H1 (cell line): ENCODE measurements around the gene REPS1. TPM values are rescaled to one million over a fixed set of nuclear protein-coding genes. Genes with fewer than 3 reads are reported as not detected.

ENCODE experiments used
- BACH1 ChIP-seq: IDR thresholded peaks from 2 replicates; pipeline ENCODE4 v1.6.1; 2012; ENCODE audit warnings: low read length, improper control_type of control experiment
- BCL11A ChIP-seq, 2 experiments: IDR thresholded peaks; one replicate each; pipeline ENCODE4 v1.6.1; 2011; ENCODE audit warnings: low read depth in 2 of 2, low read length in 2 of 2, mild to moderate bottlenecking in 2 of 2
- HDAC2 ChIP-seq, 2 experiments: fragments of 300-600 bp in 1 of 2; sonication (generic) in 1 of 2; IDR thresholded peaks; 2 replicates each; pipeline ENCODE4 v1.6.1; 2011 to 2012; ENCODE audit warnings: low read depth in 2 of 2, low read length in 2 of 2, mild to moderate bottlenecking in 2 of 2, moderate library complexity in 2 of 2, borderline replicate concordance in 1 of 2, inconsistent platforms in 1 of 2
- SAP30 ChIP-seq: fragments of 300-600 bp; sonication (generic); IDR thresholded peaks from 2 replicates; pipeline ENCODE4 v1.7.1; 2012; ENCODE audit warnings: low read length, moderate library complexity, mild to moderate bottlenecking, inconsistent platforms; ENCODE audit not compliant: insufficient read depth, insufficient replicate concordance
- SUZ12 ChIP-seq: fragments of 200-600 bp; sonication (generic); IDR thresholded peaks from 2 replicates; pipeline ENCODE4 v1.6.1; 2012; ENCODE audit warnings: mild to moderate bottlenecking, inconsistent platforms, low read length, moderate library complexity, mixed read lengths
- ZNF274 ChIP-seq: IDR thresholded peaks from 2 replicates; pipeline ENCODE4 v1.7.0; 2012; ENCODE audit warnings: low read length, borderline replicate concordance; ENCODE audit errors: extremely low read depth
- polyA plus RNA-seq, 7 experiments: library from polyadenylated mRNA; depleted of rRNA in 3 of 7; stranded (reverse) in 5 of 7; unstranded in 2 of 7; fragments of >200 nt in 5 of 7; fragments of 200-250 nt in 2 of 7; gene quantifications; 1 replicate in 5 of 7; 2 replicates in 1 of 7; 4 replicates in 1 of 7; pipeline versions ENCODE4 v1.2.1 to v1.2.3, GENCODE V29; 2011 to 2013; ENCODE audit warnings: missing spikeins in 2 of 7, mixed read lengths in 2 of 7
- total RNA-seq: library from RNA; stranded (reverse); fragmentation: NEBNext Ultra II Directional; extraction: Animal tissue kit (Norgen Biotek cat#: 25700); gene quantifications from 2 replicates; pipeline ENCODE4 v1.2.1, GENCODE V29; 2021
- TF ChIP-seq, protein P1 (sequence below): fragments of 300-600 bp; sonication (generic); IDR thresholded peaks from 2 replicates; pipeline ENCODE4 v1.7.1; 2012; ENCODE audit warnings: low read length, moderate library complexity, mild to moderate bottlenecking, inconsistent platforms; ENCODE audit not compliant: insufficient replicate concordance
- TF ChIP-seq, protein P2 (sequence below), 3 experiments: IDR thresholded peaks; 1 replicate in 2 of 3; 2 replicates in 1 of 3; pipeline versions ENCODE4 v1.5.1 to v1.6.1; 2011; ENCODE audit warnings: low read length in 3 of 3, mild to moderate bottlenecking in 3 of 3, inconsistent platforms in 2 of 3, low read depth in 1 of 3, moderate library complexity in 1 of 3; ENCODE audit not compliant: insufficient read depth in 1 of 3; ENCODE audit errors: control extremely low read depth in 1 of 3

REPS1 gene
- total and polyA plus RNA-seq, 2 of the 8 experiments (the other 6 are each of a cell fraction or from before 2014, with no cell fraction given): 52.1 to 68.9 TPM

GRCh38 chr6:138957903-138958302 is 30.1 kb downstream of the REPS1 start (continued):
- TF ChIP-seq, protein P1, sequence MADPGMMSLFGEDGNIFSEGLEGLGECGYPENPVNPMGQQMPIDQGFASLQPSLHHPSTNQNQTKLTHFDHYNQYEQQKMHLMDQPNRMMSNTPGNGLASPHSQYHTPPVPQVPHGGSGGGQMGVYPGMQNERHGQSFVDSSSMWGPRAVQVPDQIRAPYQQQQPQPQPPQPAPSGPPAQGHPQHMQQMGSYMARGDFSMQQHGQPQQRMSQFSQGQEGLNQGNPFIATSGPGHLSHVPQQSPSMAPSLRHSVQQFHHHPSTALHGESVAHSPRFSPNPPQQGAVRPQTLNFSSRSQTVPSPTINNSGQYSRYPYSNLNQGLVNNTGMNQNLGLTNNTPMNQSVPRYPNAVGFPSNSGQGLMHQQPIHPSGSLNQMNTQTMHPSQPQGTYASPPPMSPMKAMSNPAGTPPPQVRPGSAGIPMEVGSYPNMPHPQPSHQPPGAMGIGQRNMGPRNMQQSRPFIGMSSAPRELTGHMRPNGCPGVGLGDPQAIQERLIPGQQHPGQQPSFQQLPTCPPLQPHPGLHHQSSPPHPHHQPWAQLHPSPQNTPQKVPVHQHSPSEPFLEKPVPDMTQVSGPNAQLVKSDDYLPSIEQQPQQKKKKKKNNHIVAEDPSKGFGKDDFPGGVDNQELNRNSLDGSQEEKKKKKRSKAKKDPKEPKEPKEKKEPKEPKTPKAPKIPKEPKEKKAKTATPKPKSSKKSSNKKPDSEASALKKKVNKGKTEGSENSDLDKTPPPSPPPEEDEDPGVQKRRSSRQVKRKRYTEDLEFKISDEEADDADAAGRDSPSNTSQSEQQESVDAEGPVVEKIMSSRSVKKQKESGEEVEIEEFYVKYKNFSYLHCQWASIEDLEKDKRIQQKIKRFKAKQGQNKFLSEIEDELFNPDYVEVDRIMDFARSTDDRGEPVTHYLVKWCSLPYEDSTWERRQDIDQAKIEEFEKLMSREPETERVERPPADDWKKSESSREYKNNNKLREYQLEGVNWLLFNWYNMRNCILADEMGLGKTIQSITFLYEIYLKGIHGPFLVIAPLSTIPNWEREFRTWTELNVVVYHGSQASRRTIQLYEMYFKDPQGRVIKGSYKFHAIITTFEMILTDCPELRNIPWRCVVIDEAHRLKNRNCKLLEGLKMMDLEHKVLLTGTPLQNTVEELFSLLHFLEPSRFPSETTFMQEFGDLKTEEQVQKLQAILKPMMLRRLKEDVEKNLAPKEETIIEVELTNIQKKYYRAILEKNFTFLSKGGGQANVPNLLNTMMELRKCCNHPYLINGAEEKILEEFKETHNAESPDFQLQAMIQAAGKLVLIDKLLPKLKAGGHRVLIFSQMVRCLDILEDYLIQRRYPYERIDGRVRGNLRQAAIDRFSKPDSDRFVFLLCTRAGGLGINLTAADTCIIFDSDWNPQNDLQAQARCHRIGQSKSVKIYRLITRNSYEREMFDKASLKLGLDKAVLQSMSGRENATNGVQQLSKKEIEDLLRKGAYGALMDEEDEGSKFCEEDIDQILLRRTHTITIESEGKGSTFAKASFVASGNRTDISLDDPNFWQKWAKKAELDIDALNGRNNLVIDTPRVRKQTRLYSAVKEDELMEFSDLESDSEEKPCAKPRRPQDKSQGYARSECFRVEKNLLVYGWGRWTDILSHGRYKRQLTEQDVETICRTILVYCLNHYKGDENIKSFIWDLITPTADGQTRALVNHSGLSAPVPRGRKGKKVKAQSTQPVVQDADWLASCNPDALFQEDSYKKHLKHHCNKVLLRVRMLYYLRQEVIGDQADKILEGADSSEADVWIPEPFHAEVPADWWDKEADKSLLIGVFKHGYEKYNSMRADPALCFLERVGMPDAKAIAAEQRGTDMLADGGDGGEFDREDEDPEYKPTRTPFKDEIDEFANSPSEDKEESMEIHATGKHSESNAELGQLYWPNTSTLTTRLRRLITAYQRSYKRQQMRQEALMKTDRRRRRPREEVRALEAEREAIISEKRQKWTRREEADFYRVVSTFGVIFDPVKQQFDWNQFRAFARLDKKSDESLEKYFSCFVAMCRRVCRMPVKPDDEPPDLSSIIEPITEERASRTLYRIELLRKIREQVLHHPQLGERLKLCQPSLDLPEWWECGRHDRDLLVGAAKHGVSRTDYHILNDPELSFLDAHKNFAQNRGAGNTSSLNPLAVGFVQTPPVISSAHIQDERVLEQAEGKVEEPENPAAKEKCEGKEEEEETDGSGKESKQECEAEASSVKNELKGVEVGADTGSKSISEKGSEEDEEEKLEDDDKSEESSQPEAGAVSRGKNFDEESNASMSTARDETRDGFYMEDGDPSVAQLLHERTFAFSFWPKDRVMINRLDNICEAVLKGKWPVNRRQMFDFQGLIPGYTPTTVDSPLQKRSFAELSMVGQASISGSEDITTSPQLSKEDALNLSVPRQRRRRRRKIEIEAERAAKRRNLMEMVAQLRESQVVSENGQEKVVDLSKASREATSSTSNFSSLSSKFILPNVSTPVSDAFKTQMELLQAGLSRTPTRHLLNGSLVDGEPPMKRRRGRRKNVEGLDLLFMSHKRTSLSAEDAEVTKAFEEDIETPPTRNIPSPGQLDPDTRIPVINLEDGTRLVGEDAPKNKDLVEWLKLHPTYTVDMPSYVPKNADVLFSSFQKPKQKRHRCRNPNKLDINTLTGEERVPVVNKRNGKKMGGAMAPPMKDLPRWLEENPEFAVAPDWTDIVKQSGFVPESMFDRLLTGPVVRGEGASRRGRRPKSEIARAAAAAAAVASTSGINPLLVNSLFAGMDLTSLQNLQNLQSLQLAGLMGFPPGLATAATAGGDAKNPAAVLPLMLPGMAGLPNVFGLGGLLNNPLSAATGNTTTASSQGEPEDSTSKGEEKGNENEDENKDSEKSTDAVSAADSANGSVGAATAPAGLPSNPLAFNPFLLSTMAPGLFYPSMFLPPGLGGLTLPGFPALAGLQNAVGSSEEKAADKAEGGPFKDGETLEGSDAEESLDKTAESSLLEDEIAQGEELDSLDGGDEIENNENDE: no peak
- no peak for TF ChIP-seq SAP30
- TF ChIP-seq BCL11A (IDR thresholded peaks at IDR 0.05; ENCODE audit: low read depth in 2 of 2, low read length in 2 of 2): no peak
- no peak for TF ChIP-seq HDAC2 (IDR thresholded peaks at IDR 0.05; ENCODE audit: borderline replicate concordance in 1 of 2, low read depth in 2 of 2, low read length in 2 of 2)
- TF ChIP-seq BACH1: no peak
- TF ChIP-seq ZNF274: no peak
- no peak for TF ChIP-seq SUZ12
- TF ChIP-seq, protein P2, sequence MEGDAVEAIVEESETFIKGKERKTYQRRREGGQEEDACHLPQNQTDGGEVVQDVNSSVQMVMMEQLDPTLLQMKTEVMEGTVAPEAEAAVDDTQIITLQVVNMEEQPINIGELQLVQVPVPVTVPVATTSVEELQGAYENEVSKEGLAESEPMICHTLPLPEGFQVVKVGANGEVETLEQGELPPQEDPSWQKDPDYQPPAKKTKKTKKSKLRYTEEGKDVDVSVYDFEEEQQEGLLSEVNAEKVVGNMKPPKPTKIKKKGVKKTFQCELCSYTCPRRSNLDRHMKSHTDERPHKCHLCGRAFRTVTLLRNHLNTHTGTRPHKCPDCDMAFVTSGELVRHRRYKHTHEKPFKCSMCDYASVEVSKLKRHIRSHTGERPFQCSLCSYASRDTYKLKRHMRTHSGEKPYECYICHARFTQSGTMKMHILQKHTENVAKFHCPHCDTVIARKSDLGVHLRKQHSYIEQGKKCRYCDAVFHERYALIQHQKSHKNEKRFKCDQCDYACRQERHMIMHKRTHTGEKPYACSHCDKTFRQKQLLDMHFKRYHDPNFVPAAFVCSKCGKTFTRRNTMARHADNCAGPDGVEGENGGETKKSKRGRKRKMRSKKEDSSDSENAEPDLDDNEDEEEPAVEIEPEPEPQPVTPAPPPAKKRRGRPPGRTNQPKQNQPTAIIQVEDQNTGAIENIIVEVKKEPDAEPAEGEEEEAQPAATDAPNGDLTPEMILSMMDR (IDR thresholded peaks at IDR 0.05; ENCODE audit: control extremely low read depth in 1 of 3, insufficient read depth in 1 of 3, low read depth in 1 of 3, low read length in 3 of 3): no peak
